Parathyroid adenoma (tissue), 2 donors: ENCODE measurements around the gene SPRTN.

Source experiments
- H2AFZ ChIP-seq: fragments of 300-600 bp; sonication (generic); one replicate; pipeline ENCODE4 v1.7.0; 2017; ENCODE audit warnings: antibody characterized with exemption, mild to moderate bottlenecking
- H3K27ac ChIP-seq: fragments of 300-600 bp; sonication (generic); one replicate; pipeline ENCODE4 v1.7.0; 2017
- H3K27me3 ChIP-seq: fragments of 300-600 bp; sonication (generic); one replicate; pipeline ENCODE4 v1.7.0; 2017; ENCODE audit warnings: low read length; ENCODE audit not compliant: control insufficient read depth, insufficient read depth
- H3K36me3 ChIP-seq: fragments of 300-600 bp; sonication (generic); one replicate; pipeline ENCODE4 v1.7.0; 2017; ENCODE audit warnings: low read length; ENCODE audit not compliant: control insufficient read depth, insufficient read depth
- H3K4me1 ChIP-seq: fragments of 300-600 bp; sonication (generic); one replicate; pipeline ENCODE4 v1.7.0; 2017; ENCODE audit warnings: control low read depth
- H3K4me2 ChIP-seq: fragments of 300-600 bp; sonication (generic); one replicate; pipeline ENCODE4 v1.7.0; 2017; ENCODE audit warnings: low read length
- H3K4me3 ChIP-seq: fragments of 300-600 bp; sonication (generic); one replicate; pipeline ENCODE4 v1.7.0; 2017; ENCODE audit warnings: low read depth, low read length
- H3K79me2 ChIP-seq: fragments of 300-600 bp; sonication (generic); one replicate; pipeline ENCODE4 v1.7.0; 2017; ENCODE audit warnings: control low read depth
- H3K9ac ChIP-seq: fragments of 300-600 bp; sonication (generic); one replicate; pipeline ENCODE4 v1.7.0; 2017; ENCODE audit warnings: mild to moderate bottlenecking
- H3K9me3 ChIP-seq: fragments of 300-600 bp; sonication (generic); one replicate; pipeline ENCODE4 v1.7.0; 2017; ENCODE audit warnings: low read length; ENCODE audit not compliant: control insufficient read depth
- CTCF ChIP-seq: fragments of 300-600 bp; sonication (generic); IDR thresholded peaks from one replicate; pipeline ENCODE4 v1.7.0; 2017; ENCODE audit warnings: antibody characterized with exemption, mild to moderate bottlenecking
- donor health status: primary hyperparathyroidism.

SPRTN gene

GRCh38 chr1:231324660-231325059, 13.4 kb upstream of the SPRTN start:
- Histone ChIP-seq H3K4me2 (no peak overlapping the region), H3K27ac (no peak overlapping the region), H3K36me3 (no peaks in the 10 kb centered on the region)

GRCh38 chr1:231326248-231326647, 11.8 kb upstream of the SPRTN start:
- H3K79me2 ChIP-seq, result no peaks in the 10 kb centered on the region
- no peak overlapping the region for H3K4me2 ChIP-seq
- H2AFZ ChIP-seq, result no peak overlapping the region
- no peaks in the 10 kb centered on the region for H3K4me1 ChIP-seq
- H3K36me3 ChIP-seq, result no peaks in the 10 kb centered on the region
- no peaks in the 10 kb centered on the region for H3K9me3 ChIP-seq
- no peaks in the 10 kb centered on the region for H3K27me3 ChIP-seq
- no peak for TF ChIP-seq CTCF
- no peak overlapping the region for H3K27ac ChIP-seq
- no peak overlapping the region for H3K4me3 ChIP-seq
- no peak overlapping the region for H3K9ac ChIP-seq

More at GRCh38 chr1:231324660-231325059, 13.4 kb upstream of the SPRTN start:
- H3K9me3 ChIP-seq, result no peaks in the 10 kb centered on the region
- no peak for TF ChIP-seq CTCF
- no peaks in the 10 kb centered on the region for H3K27me3 ChIP-seq
- H2AFZ ChIP-seq, result no peak overlapping the region
- H3K4me1 ChIP-seq, result no peaks in the 10 kb centered on the region
- H3K9ac ChIP-seq, result no peak overlapping the region
- no peak overlapping the region for H3K4me3 ChIP-seq
- H3K79me2 ChIP-seq, result no peaks in the 10 kb centered on the region

- Histone ChIP-seq H3K4me3 (no peak overlapping the region), H3K4me1 (no peaks in the 10 kb centered on the region), H3K36me3 (no peaks in the 10 kb centered on the region), H3K27me3 (no peaks in the 10 kb centered on the region), H3K9me3 (no peaks in the 10 kb centered on the region), H3K27ac (no peak overlapping the region), H2AFZ (no peak overlapping the region), H3K9ac (no peak overlapping the region), H3K4me2 (no peak overlapping the region), H3K79me2 (no peaks in the 10 kb centered on the region)
- TF ChIP-seq CTCF, result no peak
Observed at GRCh38 chr1:231327617-231328016, 10.5 kb upstream of the SPRTN start.

GRCh38 chr1:231329483-231329882, 8.6 kb upstream of the SPRTN start:
- H3K27ac ChIP-seq, result no peak overlapping the region
- H3K36me3 ChIP-seq, result no peaks in the 10 kb centered on the region
- no peak overlapping the region for H3K9ac ChIP-seq
- no peak overlapping the region for H3K4me3 ChIP-seq
- no peak overlapping the region for H2AFZ ChIP-seq
- TF ChIP-seq CTCF, result no peak
- H3K79me2 ChIP-seq, result no peaks in the 10 kb centered on the region
- no peak overlapping the region for H3K4me2 ChIP-seq
- H3K9me3 ChIP-seq, result no peaks in the 10 kb centered on the region
- no peaks in the 10 kb centered on the region for H3K27me3 ChIP-seq
- H3K4me1 ChIP-seq, result peaks cover 2% of the 10 kb centered on the region

GRCh38 chr1:231332761-231333160, 5.3 kb upstream of the SPRTN start:
- no peaks in the 10 kb centered on the region for H3K27me3 ChIP-seq
- peak overlapping the region; percentile 46 for H3K4me2 ChIP-seq
- TF ChIP-seq CTCF, result no peak
- no peaks in the 10 kb centered on the region for H3K36me3 ChIP-seq
- H3K4me1 ChIP-seq, result peaks cover 9% of the 10 kb centered on the region
- no peak overlapping the region for H3K27ac ChIP-seq
- H3K79me2 ChIP-seq, result peaks cover 14% of the 10 kb centered on the region
- H3K9ac ChIP-seq, result no peak overlapping the region
- H3K9me3 ChIP-seq, result no peaks in the 10 kb centered on the region
- H2AFZ ChIP-seq, result no peak overlapping the region
- H3K4me3 ChIP-seq, result no peak overlapping the region
